CD4-positive, alpha-beta T cell treated with Interleukin-4 for 1 hour (primary cell): Measurements from ENCODE around the gene RAB4A.
A peak's percentile ranks its signal among the peaks of the same experiment; 100 is the strongest.

Source experiments
- DNase-seq, 2 donors: peaks; one replicate each; pipeline ENCODE4 v3.0.0-alpha.2; 2020 to 2022

RAB4A gene

DNA sequence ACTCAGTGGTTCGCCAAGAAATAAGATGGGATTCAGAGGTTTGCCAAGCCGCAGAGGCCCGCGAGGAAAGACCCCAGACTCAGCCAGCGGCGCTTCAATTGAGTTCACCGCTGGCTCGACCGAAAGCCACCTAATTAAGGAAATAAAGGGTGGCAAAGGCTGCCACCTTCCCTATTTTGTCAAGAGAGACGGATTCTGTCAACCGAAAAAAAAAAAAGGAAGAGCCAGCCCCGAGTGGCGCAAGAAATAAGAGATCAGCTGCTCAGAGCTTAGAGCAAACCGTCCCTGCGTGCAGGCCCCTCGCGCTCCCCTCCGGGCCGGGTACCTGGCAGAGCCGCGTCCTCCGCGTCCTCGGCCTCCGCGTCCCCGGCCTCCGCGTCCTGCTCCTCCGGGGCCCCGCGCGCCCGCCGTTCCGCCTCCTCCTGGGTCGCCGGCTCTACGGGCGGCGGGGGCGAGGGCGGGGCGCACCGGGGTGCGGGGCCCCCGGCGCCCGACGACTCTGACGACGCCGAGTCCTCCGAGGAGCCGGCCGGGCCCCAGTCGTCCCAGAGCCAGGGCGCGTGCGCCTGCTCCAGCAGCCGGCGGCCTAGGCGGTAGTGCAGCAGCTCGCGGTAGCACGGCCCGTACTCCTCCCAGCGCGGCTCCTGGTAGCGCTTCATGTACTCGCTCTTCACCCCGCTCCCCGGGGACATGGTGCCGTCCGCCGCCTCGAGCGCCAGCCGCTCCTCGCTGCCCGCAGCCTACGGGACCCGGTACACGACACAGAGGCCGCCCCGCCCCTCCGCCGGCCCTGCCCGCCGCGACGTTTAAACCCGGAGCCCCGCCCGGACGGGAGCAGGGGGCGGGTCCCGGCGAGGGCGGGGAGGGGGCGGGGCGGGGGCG, 71.1 kb downstream of the RAB4A start:
- DNase-seq: peak; percentile 83 to 89

GRCh38 chr1:229342656-229343569, 72.0 kb downstream of the RAB4A start, which contains the start of gene CCSAP:
Gene CCSAP (minus strand): TSS chr1:229343047. CDS start chr1:229342465, 582 bp downstream.
- peak in 1 of 2 donors; percentile 52 for DNase-seq

DNA sequence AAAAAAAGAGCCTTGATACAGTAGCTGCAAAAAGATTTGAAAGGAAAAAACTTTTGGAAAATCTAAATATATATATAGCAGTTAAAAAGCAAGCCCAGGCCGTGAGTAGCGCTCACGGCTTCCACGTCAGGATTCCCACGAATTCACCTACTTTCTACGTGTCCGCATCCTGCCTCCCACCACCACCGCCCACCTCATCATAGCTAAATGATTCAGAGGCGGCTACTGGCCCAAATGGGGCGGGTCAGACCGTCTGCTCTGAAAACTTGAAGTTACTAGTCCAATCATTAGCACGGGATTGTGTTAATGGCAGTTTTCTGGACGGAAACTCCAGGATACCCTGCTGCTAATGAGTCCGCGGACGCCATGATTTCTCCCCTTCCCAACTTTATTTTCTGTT, 73.2 kb downstream of the RAB4A start:
- no peak for DNase-seq

GRCh38 chr1:229344937-229345684, 74.2 kb downstream of the RAB4A start:
- DNase-seq: no peak

- DNase-seq: no peak
These were observed 76.6 kb downstream of the RAB4A start for GRCh38 chr1:229347528-229347927.

- no peak for DNase-seq
These were observed 78.8 kb downstream of the RAB4A start for GRCh38 chr1:229349463-229350385.

- DNase-seq: no peak
These were observed 82.1 kb downstream of the RAB4A start for GRCh38 chr1:229352975-229353374.

GRCh38 chr1:229354226-229354625, 83.3 kb downstream of the RAB4A start:
- DNase-seq: no peak
